DMS79 (cell line): ENCODE results near the gene ASCC3.
"Not testable (repeated sequence)": the region's sequence is repeated elsewhere in the genome, so short reads cannot be mapped to it uniquely, and the experiment has no call there.

Source experiments
- DNase-seq: peaks from one replicate; lab custom pipeline; 2025; lab: John Stamatoyannopoulos, UW

ASCC3 gene, protein sequence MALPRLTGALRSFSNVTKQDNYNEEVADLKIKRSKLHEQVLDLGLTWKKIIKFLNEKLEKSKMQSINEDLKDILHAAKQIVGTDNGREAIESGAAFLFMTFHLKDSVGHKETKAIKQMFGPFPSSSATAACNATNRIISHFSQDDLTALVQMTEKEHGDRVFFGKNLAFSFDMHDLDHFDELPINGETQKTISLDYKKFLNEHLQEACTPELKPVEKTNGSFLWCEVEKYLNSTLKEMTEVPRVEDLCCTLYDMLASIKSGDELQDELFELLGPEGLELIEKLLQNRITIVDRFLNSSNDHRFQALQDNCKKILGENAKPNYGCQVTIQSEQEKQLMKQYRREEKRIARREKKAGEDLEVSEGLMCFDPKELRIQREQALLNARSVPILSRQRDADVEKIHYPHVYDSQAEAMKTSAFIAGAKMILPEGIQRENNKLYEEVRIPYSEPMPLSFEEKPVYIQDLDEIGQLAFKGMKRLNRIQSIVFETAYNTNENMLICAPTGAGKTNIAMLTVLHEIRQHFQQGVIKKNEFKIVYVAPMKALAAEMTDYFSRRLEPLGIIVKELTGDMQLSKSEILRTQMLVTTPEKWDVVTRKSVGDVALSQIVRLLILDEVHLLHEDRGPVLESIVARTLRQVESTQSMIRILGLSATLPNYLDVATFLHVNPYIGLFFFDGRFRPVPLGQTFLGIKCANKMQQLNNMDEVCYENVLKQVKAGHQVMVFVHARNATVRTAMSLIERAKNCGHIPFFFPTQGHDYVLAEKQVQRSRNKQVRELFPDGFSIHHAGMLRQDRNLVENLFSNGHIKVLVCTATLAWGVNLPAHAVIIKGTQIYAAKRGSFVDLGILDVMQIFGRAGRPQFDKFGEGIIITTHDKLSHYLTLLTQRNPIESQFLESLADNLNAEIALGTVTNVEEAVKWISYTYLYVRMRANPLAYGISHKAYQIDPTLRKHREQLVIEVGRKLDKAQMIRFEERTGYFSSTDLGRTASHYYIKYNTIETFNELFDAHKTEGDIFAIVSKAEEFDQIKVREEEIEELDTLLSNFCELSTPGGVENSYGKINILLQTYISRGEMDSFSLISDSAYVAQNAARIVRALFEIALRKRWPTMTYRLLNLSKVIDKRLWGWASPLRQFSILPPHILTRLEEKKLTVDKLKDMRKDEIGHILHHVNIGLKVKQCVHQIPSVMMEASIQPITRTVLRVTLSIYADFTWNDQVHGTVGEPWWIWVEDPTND (N-terminal part only)

DNA sequence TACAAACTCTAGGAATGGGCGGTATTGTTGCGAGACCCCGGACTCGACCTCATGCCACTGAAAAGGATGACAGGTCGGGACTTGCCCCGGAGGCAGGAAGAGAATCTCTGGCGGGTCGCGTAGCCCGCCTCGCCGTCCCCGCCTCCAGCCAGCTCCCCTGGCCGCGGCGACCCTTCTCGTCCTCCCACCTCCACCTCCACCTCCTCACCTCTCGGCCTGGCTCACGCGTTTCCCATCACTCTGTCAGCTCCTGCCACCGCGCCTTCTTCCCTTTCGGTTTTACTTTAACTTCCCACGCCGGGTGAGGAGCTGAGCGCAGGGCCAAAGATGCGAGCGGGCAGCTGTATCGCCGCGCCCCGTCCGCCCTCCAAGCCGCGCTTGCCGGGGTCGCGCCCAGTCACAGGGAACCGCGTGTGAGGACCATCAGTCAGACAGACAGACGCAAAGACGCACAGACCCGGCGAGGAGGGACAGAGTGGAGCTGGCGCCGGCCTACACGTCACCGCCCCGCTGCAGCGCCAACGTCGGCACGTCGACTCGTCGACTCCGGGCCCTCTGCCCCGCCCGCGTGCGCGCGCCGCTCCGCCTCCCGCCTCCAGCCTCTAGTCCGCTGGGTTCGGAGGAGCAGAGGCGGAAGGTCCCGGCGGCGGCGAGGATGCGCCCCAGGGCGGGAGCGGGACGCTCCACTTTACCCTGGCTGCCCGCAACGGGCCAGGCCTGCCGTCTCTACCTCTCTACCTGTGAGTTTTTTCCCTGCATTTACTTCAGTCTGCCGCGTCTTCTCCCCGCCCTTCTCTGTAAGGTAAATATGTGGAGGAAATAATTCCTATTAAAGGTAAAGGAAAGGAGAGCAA lies at the start of gene ASCC3:
ASCC3 (minus strand) TSS at position 477 of the 854 bp plus-strand sequence. CDS start 13,332 bp downstream, outside the sequence.
- peak; percentile 76 for DNase-seq

DNA sequence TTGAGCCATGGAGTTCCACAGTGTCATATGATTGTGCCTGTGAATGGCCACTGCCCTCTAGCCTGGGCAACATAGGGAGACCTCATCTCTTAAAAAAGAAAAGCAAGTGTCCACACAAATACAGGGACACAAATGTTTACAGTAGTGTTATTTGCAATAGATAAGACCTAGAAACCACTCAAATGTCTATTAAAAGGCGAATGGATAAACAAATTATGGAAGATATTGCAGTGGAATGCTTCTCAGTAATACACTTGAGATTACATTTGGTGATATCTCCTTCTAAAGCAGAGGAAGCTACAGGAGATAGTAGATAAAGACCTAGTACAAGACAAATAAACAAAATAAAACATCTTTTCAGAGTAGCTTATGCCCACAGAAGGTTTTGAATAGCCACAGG lies 44.6 kb upstream of the ASCC3 start:
- no peak for DNase-seq

DNA sequence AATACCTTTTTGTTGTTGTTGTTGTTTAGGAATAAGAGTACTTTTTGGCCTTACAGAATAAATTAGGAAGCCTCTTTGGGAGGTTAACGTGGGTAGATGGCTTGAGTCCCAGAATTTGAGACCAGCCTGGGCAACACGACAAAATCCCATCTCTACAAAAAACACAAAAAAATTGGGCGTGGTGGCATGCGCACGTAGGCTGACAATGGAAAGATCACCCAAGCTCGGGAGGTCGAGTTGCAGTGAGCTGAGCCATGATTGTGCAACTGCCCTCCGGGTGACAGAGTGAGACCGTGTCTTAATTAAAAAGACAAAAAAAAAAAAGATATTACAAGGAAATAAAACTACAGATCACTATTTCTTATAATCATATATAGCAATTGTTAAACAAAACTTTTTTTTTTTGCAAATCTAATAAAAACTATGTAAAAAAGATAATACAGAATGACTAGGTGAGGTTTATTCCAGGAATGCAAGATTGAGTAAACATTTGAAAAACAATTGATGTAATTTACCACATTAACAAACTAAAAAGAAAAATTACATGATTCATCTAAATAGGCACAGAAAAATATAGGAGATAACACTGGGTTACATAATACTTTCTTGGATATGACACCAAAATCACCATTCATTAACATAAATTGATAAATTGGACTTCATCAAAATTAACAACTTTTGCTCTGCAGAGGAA lies 43.6 kb upstream of the ASCC3 start:
- DNase-seq, result no peak

DNA sequence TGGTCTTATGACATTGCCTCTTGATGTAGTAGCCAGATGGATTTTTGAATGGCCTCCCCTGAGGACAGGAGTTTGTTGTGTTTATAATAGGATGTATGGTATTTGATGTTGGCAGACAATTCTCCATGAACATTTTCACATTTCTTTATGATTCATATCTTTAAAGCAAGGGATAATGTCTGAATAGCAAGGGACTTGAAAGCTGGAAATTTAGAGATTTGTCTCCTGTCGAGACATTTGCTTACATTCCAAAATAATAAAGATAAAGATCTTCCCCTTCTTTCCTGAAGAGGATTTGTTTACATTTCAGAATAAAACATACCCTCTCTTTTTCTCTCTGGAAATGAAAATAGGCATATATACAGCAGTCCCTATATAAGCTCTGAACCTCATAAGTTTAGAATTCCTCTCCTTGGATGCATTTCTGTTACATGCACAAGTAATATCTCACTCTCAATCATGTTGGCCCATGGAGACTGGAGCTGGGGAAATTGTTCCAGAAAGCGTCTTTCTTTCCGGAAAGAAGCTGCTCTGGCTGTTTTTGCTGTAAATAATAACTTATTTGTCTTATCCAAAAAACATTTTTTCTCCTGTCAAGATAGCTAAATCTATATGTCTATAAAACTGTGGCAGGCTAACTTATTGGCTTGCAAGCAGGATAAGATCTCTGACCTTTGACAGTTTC lies 42.5 kb upstream of the ASCC3 start:
- no peak for DNase-seq

DNA sequence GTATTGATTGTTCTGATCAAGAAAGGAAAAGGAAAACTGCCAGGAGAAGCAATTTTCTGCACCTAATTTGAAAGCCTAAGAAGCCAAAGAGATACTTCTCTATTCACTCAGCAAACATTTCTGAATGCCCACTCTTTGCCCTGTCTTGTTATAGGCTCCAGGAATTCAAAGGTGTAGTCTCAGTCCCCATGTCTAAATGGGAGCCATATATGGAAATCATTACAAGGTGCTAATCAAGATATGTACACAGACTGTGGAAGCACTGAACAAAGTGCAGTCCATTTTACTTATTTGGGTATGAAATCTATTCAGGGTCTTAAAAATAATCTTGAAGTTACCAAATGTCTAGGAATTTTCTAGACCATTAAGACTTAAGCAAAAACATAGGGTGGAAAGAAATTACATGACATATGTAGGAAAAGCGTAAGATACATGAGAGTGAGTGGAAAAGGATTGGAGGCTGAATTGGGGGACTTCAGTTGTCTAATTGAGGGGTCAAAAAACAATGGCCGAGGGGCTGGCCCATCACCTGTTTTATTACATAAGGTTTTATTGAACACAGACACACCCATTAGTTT lies 39.0 kb upstream of the ASCC3 start:
- no peak for DNase-seq

DNA sequence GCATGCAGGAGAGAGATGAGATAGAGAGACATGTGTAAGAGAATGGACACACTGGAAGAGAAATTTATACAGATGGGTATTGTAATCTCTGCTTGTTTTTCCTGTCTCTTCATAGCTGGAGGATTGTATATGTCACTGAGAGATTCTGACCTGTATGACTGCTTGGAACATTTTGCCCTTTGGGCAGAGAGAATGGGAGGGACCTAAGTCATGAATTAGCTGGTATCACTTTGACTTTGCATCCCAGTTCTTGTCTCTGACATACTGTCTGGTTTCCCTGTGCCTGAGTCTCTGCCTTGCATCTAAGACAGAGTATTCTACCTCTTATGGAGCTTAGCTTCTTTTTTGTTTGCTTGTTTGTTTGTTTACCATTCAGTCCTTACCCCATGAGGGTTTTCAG lies 37.0 kb upstream of the ASCC3 start:
- no peak for DNase-seq

DNA sequence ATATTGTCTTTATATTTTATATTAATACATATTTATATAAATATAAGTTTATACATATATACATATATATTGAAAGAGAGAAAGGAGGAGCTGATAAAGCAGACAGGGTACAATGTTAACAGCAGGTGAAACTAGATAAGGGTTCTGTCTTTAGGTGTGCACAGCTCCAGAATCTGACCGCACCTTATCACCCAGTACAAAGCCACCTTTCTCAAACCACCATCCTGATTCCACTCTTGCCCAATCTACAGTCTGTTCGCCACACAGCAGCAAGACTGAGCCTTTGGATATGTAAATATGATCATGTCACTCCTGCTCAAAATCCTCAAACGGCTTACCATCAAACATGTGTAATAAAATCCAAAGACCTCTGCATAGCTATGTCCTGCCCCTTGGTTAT lies 34.7 kb upstream of the ASCC3 start:
- no peak for DNase-seq

DNA sequence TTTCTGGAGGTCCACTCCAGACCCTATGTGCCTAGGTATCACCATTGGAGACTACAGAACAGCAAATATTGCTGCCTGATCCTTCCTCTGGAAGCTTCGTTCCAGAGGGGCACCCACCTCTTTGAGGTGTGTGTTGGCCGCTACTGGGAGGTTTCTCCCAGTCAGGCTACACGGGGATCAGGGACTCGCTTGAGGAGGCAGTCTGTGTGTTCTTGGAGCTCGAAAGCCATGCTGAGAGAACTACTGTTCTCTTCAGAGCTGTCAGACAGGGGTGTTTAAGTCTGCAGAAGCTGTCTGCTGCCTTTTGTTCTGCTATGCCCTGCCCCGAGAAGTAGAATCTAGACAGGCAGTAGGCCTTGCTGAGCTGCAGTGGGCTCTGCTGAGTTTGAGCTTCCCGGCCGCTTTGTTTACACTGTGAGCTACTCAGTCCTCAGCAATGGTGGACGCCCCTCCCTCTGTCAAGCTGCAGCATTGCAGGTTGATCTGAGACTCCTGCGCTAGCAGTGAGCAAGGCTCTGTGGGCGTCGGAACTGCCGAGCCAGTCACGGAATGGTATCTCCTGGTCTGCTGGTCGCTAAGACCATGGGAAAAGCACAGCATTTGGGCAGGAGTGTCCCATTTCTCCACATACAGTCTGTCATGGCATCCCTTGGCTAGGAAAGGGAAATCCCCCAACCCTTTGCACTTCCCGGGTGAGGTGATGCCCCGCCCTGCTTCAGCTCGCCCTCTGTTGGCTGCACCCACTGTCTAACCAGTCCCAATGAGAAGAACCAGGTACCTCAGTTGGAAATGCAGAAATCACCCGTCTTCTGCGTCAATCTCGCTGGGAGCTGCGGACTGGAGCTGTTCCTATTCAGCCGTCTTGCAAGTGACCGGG lies 32.5 kb upstream of the ASCC3 start:
- no peak for DNase-seq

DNA sequence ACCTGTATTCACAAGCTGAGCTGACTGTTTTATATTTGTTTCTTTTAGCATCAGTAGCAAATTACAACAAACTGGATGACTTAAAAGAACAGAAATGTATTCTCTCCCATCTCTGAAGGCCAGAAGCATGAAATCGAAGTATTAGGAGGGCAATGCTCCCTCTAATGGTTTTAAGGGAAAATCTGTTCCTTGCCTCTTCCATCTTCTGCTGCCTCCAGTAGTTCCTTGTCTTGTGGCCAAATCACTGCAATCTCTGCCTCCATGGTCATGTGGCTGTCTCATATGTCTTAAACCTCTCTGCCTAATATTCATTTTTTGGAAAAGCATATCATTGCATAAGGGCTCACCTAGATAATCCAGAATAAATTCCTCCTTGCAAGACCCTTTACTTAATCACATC lies 25.2 kb upstream of the ASCC3 start:
- DNase-seq, result no peak

DNA sequence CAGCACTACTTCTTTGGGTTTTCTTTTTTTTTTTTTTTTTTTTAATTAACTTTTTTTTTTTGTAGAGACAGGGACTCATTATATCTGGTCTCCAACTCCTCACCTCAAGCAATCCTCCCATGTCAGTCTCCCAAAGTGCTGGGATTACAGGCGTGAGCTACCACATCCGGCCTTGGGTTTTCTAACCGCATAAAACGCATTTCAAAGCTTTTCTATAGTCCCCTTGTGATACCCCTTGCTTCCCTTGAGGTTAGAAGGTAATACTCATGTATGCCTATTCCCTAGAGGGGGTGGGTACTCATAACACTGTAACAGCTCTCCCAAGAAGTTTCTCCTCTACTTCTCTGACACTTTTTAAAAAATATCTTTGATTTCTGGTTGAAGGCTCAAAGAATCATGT lies 23.9 kb upstream of the ASCC3 start:
- no peak for DNase-seq

DNA sequence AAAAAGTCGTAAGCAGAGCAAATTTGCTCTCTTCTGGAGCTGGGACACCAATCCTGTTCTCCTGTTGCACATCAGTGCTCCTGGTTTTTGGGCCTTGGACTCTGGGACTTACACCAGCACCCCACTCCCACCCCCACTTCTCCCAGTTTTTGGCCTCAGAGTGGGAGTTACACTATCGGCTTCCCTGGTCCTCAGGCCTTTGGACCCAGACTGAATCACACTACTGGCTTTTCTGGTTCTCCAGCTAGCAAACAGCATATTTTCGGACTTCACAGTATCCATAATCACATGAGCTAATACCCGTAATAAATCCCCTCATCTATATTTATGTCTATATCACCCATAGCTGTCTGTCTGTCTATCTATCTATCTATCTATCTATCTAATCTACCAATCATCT lies 23.2 kb upstream of the ASCC3 start:
- DNase-seq, result no peak

DNA sequence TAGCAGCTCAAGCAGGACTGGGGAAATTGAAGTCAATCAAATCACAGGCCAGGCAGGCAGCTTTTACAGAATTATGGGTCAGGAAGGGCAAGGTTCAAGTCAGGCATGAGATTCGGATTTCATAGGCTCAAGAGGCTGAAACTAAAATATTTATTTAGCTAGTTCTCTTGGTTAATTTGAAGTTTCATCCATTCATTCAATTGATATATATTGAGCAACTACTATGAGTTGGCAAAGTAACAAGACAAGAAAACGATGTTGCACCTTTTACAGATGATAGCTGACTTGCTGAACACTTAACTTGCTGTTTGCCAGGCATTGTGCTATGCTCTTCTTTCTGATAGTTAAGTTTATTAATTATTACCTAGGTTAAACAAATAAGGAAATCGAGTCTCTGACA lies 20.5 kb upstream of the ASCC3 start:
- DNase-seq, result no peak

DNA sequence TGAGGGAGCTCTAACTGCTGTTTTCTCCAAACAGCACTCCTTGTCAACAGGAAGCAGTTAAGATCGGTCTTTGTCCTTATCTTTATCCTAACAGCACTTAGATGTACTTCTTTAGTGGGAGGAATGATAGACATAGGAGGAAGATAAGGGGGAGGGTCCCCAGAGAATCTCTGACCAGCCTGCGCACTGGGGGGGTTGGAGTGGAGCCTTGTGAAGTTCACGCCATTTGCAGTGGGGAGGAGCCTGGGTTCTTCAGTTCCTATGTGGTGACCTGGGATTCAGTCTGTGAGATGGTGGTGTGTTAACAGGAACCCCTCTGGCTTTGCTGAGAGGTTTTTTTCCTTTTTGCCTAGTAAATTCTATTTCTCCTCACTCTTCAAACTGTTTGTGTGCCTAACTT lies 18.1 kb upstream of the ASCC3 start:
- no peak for DNase-seq

DNA sequence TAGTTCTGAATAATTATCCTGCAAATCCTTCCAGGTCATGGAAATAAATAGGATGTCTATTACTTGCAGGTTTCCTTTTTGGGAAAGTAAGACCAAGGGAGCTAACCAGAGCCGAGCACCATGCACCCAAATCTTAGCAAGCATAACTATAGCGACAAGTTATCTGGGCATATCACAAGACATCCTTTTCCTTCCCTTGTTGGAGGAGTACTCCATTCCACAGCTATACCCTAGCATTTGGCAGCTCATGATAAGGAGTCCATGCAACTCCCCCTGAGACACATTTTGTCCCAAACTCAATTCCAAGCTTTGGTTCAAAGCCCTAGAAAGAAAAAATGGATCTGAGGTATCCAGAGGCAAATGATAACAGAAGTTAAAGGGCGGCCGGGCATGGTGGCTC lies 16.5 kb upstream of the ASCC3 start:
- DNase-seq, result no peak

DNA sequence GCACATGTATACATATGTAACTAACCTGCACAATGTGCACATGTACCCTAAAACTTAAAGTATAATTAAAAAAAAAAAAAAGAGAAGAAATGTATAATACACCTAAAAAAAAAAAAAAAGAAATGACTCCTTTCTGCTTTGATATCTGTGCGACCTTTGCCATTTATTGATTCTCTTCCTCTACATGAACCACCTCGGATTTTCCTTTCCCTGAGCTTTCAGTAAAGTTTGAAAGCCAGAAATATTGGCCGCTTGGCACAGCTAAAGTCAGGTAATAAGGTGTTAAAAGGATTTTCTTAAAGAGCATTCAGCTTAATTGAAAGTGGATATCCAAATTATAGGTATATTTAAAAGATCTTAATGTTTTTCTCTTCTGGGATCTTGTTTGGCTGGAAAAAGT lies 12.6 kb upstream of the ASCC3 start:
- DNase-seq, result no peak

DNA sequence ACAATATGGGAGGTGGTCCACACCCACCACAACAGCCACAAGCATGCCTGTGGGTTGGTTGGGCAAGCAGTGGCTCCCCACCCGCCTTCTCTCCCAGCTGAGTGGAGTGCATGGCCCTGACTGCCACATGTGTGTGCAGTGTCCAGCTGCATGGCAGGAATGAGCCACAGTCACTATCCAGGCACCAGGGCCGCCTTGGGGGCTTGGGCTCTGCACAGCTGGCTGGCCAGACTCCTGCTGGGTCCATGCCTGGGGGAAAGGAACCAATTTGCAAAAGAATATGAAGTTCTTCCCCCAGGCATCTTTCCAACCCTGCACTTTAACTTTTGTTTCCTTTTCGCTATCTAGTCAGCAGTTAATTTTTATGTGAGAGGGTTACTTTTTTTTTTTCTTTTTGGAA lies 11.6 kb upstream of the ASCC3 start:
- no peak for DNase-seq

DNA sequence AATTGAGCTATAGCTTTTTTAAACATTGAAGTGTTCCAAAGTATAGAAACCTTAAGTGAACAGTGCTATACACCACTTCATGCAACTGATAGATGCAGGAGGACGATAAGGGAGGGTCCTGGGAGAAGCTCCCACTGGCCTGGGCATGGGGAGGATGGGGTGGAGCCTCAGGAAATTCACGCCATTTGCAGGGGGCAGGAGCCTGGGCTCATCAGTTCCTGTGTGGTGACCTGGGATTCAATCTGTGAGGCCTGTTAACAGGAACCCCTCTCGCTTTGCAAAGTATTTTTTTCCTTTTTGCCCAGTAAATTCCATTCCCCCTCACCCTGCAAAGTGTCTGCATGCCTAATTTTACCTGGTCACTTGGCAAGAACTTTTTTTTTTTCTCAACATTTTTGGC lies 11.0 kb upstream of the ASCC3 start:
- no peak for DNase-seq

DNA sequence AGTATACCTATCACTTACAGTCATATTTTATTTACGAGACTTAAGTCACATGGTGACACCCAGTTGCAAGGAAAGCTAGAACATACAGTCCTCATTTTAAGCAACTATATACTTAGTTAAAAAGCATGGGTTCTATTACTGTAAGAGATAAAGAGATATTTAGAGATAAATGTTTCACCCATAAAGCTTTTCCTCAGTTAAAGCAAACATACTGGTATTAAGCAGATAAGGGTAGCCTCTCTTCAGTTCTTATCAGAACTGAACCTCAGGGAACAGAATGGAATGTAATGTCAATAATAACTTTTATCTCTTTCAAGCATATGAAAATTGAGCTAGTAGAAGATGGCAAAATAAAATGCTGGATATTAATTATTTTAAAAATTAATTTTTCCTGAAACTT lies 9.9 kb upstream of the ASCC3 start:
- no peak for DNase-seq

DNA sequence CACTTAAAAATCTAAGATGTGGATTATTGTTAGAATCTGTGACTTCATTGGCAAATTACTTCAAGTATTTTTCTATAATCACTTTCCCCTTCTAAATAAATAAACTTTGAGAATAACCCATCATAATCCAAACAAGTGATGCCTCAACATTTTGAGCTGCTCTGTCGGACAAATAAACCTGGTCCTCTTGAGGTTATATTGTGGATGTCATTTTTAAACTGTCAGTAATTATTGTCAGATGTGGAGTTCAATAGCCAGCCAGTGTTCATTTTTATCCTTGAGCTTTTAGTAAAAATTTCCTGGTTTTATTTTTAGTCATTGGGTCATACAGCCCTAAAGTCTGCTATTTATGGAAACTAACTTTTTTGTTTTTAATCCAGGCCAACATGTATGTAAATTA lies 9.5 kb upstream of the ASCC3 start:
- DNase-seq, result not testable (repeated sequence)
